AG09309 (cell line): ENCODE results near the gene OSBPL5.

Experiments used
- DNase-seq: peaks from one replicate; pipeline ENCODE4 v3.0.0-alpha.2; 2010; ENCODE audit warnings: low read depth
- H3K4me3 ChIP-seq: 2 replicates; pipeline ENCODE4 v1.5.1; 2011; ENCODE audit warnings: mild to moderate bottlenecking, low read depth, low read length, moderate library complexity; ENCODE audit not compliant: control insufficient read depth
- TF ChIP-seq, protein P1 (sequence below): IDR thresholded peaks from 2 replicates; pipeline ENCODE4 v1.5.1; 2011; ENCODE audit warnings: mild to moderate bottlenecking, low read depth, low read length, inconsistent platforms; ENCODE audit not compliant: insufficient read depth, control insufficient read depth; ENCODE audit errors: missing control alignments

OSBPL5 gene

DNA sequence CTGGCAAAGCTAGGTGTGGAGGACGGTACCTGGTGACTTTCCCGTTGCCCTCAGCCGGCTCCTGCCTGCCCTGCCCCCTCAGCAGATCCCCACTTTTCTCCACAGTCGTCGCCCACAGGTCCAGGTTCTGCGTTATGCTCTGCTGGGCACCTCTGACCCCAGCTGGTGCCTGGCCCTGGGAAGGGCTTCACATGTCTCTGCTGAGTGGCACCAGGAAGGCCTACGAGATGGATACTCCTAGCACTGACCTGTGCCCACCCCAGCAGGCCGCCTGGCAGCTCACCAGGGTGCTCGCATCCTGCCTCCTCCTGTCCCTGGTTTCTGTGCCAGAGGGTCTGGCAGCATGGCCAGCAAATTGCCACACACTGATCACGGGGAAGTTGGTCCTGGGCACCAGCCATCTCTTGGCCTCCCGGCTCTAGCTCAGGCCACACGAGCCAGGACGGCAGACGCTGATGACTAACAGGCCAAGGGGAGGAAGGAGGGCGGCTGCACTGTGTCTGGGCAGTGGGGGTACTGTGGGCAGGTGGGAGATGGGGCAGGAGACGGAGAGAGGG is 121.7 kb downstream of the OSBPL5 start:
- H3K4me3 ChIP-seq: no peak overlapping the region
- TF ChIP-seq, protein P1, sequence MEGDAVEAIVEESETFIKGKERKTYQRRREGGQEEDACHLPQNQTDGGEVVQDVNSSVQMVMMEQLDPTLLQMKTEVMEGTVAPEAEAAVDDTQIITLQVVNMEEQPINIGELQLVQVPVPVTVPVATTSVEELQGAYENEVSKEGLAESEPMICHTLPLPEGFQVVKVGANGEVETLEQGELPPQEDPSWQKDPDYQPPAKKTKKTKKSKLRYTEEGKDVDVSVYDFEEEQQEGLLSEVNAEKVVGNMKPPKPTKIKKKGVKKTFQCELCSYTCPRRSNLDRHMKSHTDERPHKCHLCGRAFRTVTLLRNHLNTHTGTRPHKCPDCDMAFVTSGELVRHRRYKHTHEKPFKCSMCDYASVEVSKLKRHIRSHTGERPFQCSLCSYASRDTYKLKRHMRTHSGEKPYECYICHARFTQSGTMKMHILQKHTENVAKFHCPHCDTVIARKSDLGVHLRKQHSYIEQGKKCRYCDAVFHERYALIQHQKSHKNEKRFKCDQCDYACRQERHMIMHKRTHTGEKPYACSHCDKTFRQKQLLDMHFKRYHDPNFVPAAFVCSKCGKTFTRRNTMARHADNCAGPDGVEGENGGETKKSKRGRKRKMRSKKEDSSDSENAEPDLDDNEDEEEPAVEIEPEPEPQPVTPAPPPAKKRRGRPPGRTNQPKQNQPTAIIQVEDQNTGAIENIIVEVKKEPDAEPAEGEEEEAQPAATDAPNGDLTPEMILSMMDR: no peak
- DNase-seq: no peak

DNA sequence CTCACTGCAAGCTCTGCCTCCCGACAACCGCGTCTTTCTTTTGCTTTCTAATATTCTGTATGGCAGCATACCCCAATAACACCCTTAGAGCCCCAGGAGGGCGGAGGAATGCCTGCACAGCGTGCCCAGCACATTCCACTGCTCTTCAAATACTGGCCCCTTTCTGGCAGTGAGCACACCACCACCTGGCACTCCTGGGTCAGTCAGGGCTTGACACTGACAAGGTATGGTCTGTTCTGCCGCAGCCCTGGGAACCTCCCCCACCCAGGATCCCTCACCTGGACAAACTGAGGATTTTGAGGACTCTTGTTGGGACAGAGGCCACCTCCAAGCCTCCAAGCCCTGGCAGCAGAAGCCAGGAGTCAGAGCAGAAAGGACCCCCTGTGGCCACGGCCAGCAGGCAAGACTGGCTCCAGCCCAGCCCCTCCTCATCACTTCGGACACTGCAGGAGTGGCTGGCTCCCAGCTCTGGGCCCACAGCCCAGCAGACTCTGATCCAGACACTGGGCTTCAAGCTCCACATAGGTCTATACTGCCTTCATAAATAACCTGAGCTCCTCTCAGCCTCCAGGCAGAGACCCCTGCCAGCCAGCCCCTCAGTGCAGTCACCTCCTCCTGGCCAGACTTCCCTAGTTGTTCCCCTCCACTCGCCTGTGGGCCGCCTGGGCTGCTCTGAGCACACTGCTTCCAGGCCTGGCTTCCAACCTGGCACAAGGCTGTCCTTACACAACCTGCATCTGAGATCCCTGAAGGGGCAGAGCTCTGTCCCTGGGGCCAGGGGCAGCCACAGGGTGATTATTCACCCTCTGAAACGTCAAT is 122.4 kb downstream of the OSBPL5 start:
- no peak for DNase-seq
- TF ChIP-seq, protein P1: no peak
- no peak overlapping the region for H3K4me3 ChIP-seq

DNA sequence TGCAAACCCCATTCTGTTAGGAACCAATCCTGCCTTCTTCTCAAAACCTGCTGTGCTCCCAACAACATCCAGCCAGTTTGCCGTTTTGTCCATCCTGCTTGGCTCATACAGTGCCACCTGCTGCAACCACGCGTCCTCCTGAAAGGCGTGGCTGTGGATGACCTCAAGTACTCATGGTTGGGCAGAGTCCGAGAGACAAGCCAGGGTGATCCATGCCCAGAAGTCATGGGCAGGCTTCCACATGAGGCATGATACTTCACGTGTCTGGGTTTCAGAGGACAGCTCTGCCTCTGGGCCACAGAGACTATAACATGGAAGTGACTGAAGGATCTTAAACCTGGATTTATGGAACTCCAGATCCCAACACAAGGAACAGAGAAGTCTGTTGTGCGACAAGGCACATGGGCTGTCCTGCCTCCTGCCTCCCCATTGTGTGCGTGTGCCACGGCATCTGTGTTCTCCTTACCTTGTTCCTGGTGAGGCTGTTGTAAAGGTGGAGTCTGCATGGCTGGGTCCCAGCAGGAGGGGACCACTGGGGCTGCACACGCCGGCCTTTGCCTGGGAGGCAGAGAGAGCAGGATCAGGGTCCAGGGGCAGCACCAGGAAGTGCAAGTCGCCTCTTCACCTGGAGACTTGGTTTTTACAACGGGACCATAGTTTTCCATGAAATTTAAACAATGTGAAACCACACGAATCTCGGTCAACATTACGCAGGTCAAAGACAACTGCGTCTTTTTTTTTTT is 123.2 kb downstream of the OSBPL5 start:
- no peak overlapping the region for H3K4me3 ChIP-seq
- TF ChIP-seq, protein P1: no peak

DNA sequence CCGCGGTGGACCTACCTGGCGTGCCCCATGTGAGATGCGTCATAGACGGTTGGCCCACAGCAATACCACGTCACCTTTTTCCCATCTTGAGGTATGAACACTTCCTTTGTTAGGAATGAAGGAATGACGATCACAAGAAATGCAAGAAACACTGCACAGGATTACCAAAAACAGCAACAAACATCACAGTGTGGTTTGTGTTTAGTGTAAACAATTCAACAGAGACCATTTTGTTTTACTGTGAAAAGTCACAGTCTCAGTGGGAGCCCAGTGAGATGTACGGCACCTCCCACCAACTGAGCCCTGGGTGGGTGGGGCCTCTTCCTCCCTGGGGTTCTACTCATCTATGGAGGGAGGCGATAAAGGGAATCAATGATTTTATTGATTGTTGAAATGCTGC is 124.2 kb downstream of the OSBPL5 start:
- no peak for DNase-seq
- TF ChIP-seq, protein P1: no peak
- H3K4me3 ChIP-seq: no peak overlapping the region

More for the DNA sequence above, 123.2 kb downstream of the OSBPL5 start:
- no peak for DNase-seq

DNA sequence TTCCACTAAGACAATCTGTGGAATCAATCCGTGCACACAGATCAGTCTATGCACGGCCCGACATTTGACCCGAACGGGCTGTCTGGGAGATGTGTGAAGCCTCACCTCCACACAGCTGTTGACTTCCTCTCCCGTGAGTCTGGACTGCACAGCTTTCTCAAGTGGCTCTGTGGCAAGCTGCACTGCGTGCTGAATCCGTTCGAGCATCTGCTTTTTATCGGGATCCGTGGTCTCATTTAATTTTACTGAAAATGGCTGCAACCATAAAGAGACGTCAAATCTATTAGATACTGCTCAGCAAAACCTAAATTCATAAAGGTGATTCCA is 127.2 kb downstream of the OSBPL5 start:
- DNase-seq: no peak
- TF ChIP-seq, protein P1: no peak
- no peak overlapping the region for H3K4me3 ChIP-seq
